Coronary artery (tissue), 2 donors: Measurements from ENCODE around the gene NTM.

Experiments
- DNase-seq: peaks from one replicate; pipeline ENCODE4 v3.0.0-alpha.2; 2017; ENCODE audit warnings: low spot score
- H3K27ac ChIP-seq, 2 donors: fragments of 200-600 bp; sonication (generic); one replicate each; pipeline ENCODE4 v1.5.1; 2016 to 2019
- H3K4me3 ChIP-seq: fragments of 200-600 bp; sonication (generic); 2 replicates; pipeline ENCODE4 v1.5.1; 2016; ENCODE audit warnings: mild to moderate bottlenecking, moderate library complexity
- CTCF ChIP-seq: fragments of 200-600 bp; sonication (generic); IDR thresholded peaks from one replicate; pipeline ENCODE4 v1.5.1; 2019; ENCODE audit warnings: antibody characterized with exemption

The NTM gene

GRCh38 chr11:132244846-132245245, 874.4 kb downstream of the NTM start:
- TF ChIP-seq CTCF = no peak
- DNase-seq = no peak
- Histone ChIP-seq H3K27ac (no peak overlapping the region), H3K4me3 (no peak overlapping the region)

GRCh38 chr11:132245403-132246385, 875.3 kb downstream of the NTM start:
- DNase-seq = no peak
- no peak overlapping the region for H3K4me3 ChIP-seq
- no peak overlapping the region for H3K27ac ChIP-seq
- TF ChIP-seq CTCF = no peak

- Histone ChIP-seq H3K27ac (no peak overlapping the region), H3K4me3 (no peak overlapping the region)
- no peak for TF ChIP-seq CTCF
- DNase-seq = no peak
Observed at GRCh38 chr11:132248580-132248979, 878.2 kb downstream of the NTM start.

- TF ChIP-seq CTCF = no peak
- Histone ChIP-seq H3K27ac (no peak overlapping the region), H3K4me3 (no peak overlapping the region)
- no peak for DNase-seq
Observed at GRCh38 chr11:132249256-132249655, 878.8 kb downstream of the NTM start.

- Histone ChIP-seq H3K27ac (no peak overlapping the region), H3K4me3 (no peak overlapping the region)
- no peak for DNase-seq
- TF ChIP-seq CTCF = no peak
Observed at GRCh38 chr11:132251061-132251460, 880.6 kb downstream of the NTM start.

- DNase-seq = no peak
- no peak for TF ChIP-seq CTCF
- Histone ChIP-seq H3K27ac (no peak overlapping the region), H3K4me3 (no peak overlapping the region)
Observed at GRCh38 chr11:132253469-132254264, 883.3 kb downstream of the NTM start.
